H1 (cell line): Measurements from ENCODE around the gene PLD2. TPM values are rescaled to one million over a fixed set of nuclear protein-coding genes. Genes with fewer than 3 reads are reported as not detected.
A peak's percentile ranks its signal among the peaks of the same experiment; 100 is the strongest.

Experiments used
- CTCF ChIA-PET: fragments of 300-600 bp; sonication (Branson Sonifier 250); formaldehyde crosslinking; loops from one replicate; lab custom pipeline; 2021; ENCODE audit not compliant: partially characterized antibody; lab: Charles Lee
- POLR2A ChIA-PET: fragments of 300-600 bp; sonication (Branson Sonifier 250); formaldehyde crosslinking; loops from one replicate; lab custom pipeline; 2021; ENCODE audit warnings: inconsistent platforms; ENCODE audit not compliant: partially characterized antibody; lab: Charles Lee
- DNase-seq, 2 experiments: peaks; one replicate each; pipeline versions ENCODE4 v3.0.0 to v3.0.0-alpha.2; 2010 to 2022; ENCODE audit warnings: low spot score in 2 of 2, low read depth in 1 of 2, mixed read lengths in 1 of 2
- FAIRE-seq: peaks from 2 replicates; lab custom pipeline; 2011; peaks lifted over from hg19 to GRCh38; lab: Jason Lieb, UNC
- H2AFZ ChIP-seq: 2 replicates; pipeline ENCODE4 v1.8.1; 2012; ENCODE audit warnings: low read length, inconsistent platforms
- H2AK5ac ChIP-seq: 2 replicates; pipeline ENCODE4 v1.6.1; 2013; ENCODE audit warnings: low read depth, low read length
- H2BK120ac ChIP-seq: replicated peaks from 2 replicates; pipeline ENCODE3; 2013; ENCODE audit warnings: low read depth, low read length, inconsistent platforms
- H2BK12ac ChIP-seq: 2 replicates; pipeline ENCODE4 v1.6.1; 2013; ENCODE audit warnings: low read depth, low read length
- H2BK15ac ChIP-seq: 2 replicates; pipeline ENCODE4 v1.6.1; 2013; ENCODE audit warnings: low read length
- H2BK20ac ChIP-seq: 2 replicates; pipeline ENCODE4 v1.6.1; 2013; ENCODE audit warnings: low read length
- H2BK5ac ChIP-seq: 2 replicates; pipeline ENCODE4 v1.6.1; 2013; ENCODE audit warnings: low read depth, low read length
- H3K14ac ChIP-seq: 2 replicates; pipeline ENCODE4 v1.6.1; 2013; ENCODE audit warnings: inconsistent platforms; ENCODE audit not compliant: insufficient read length
- H3K18ac ChIP-seq: 2 replicates; pipeline ENCODE4 v1.6.1; 2013; ENCODE audit warnings: low read length; ENCODE audit errors: extremely low read depth
- H3K23ac ChIP-seq: 2 replicates; pipeline ENCODE4 v1.6.1; 2013; ENCODE audit warnings: inconsistent platforms; ENCODE audit not compliant: insufficient read length
- H3K23me2 ChIP-seq: 2 replicates; pipeline ENCODE4 v1.6.1; 2013; ENCODE audit warnings: low read depth, low read length
- H3K27ac ChIP-seq: 2 replicates; pipeline ENCODE4 v1.6.1; 2011; ENCODE audit warnings: low read depth, low read length, inconsistent platforms
- H3K27me3 ChIP-seq, 4 experiments: replicated peaks in 1 of 4; 1 replicate in 1 of 4; 2 replicates in 3 of 4; pipeline versions ENCODE4 v1.6.1 to v1.8.1; 2011 to 2013; ENCODE audit warnings: low read length in 3 of 4, mild to moderate bottlenecking in 3 of 4, inconsistent platforms in 2 of 4, mixed read lengths in 2 of 4, moderate library complexity in 1 of 4; ENCODE audit not compliant: control insufficient read depth in 3 of 4, insufficient read depth in 3 of 4; ENCODE audit errors: extremely low read depth in 1 of 4
- H3K36me3 ChIP-seq, 4 experiments: 2 replicates each; pipeline versions ENCODE4 v1.6.1 to v1.8.1; 2011 to 2013; ENCODE audit warnings: mild to moderate bottlenecking in 4 of 4, low read length in 3 of 4, moderate library complexity in 2 of 4, control low read depth in 1 of 4, inconsistent platforms in 1 of 4; ENCODE audit not compliant: insufficient read depth in 4 of 4, control insufficient read depth in 2 of 4
- H3K4ac ChIP-seq: replicated peaks from 2 replicates; pipeline ENCODE3; 2013; ENCODE audit warnings: low read length, low read depth, mixed read lengths, inconsistent platforms; ENCODE audit not compliant: insufficient read length
- H3K4me1 ChIP-seq, 4 experiments: replicated peaks in 1 of 4; 1 replicate in 1 of 4; 2 replicates in 3 of 4; pipeline versions ENCODE4 v1.6.1 to v1.8.1; 2011 to 2013; ENCODE audit warnings: low read length in 3 of 4, inconsistent platforms in 2 of 4, mixed read lengths in 1 of 4; ENCODE audit not compliant: insufficient read depth in 4 of 4, control insufficient read depth in 3 of 4
- H3K4me2 ChIP-seq, 2 experiments: 2 replicates each; pipeline versions ENCODE4 v1.6.1 to v1.8.1; 2011 to 2013; ENCODE audit warnings: low read depth in 2 of 2, low read length in 2 of 2, control low read depth in 1 of 2, inconsistent platforms in 1 of 2, mild to moderate bottlenecking in 1 of 2; ENCODE audit not compliant: insufficient read depth in 1 of 2
- H3K4me3 ChIP-seq, 4 experiments: fragments of 200-600, 300-600 bp in 1 of 4; sonication (generic), shearing (Covaris generic), sonication (Bioruptor Twin) in 1 of 4; 2 replicates each; pipeline versions ENCODE4 v1.5.1 to v1.8.1; 2011 to 2016; ENCODE audit warnings: low read length in 4 of 4, low read depth in 3 of 4, control low read depth in 2 of 4, inconsistent platforms in 2 of 4, mild to moderate bottlenecking in 2 of 4, mixed read lengths in 1 of 4, moderate library complexity in 1 of 4; ENCODE audit not compliant: insufficient read depth in 2 of 4; ENCODE audit errors: extremely low read depth in 1 of 4
- H3K56ac ChIP-seq: replicated peaks from 2 replicates; pipeline ENCODE3; 2013; ENCODE audit warnings: low read depth, mild to moderate bottlenecking, mixed read lengths, low read length, inconsistent platforms; ENCODE audit not compliant: insufficient read length
- H3K79me1 ChIP-seq: 2 replicates; pipeline ENCODE4 v1.6.1; 2013; ENCODE audit warnings: low read depth, low read length, control low read depth
- H3K79me2 ChIP-seq, 2 experiments: 2 replicates each; pipeline versions ENCODE4 v1.6.1 to v1.8.1; 2012 to 2013; ENCODE audit warnings: low read length in 2 of 2, mild to moderate bottlenecking in 2 of 2, inconsistent platforms in 1 of 2; ENCODE audit not compliant: insufficient read depth in 2 of 2, control insufficient read depth in 1 of 2
- H3K9ac ChIP-seq, 4 experiments: replicated peaks in 1 of 4; 1 replicate in 1 of 4; 2 replicates in 3 of 4; pipeline versions ENCODE4 v1.6.1 to v1.8.1; 2011 to 2013; ENCODE audit warnings: low read depth in 3 of 4, low read length in 3 of 4, control low read depth in 2 of 4, mild to moderate bottlenecking in 2 of 4, moderate library complexity in 2 of 4, inconsistent platforms in 1 of 4; ENCODE audit errors: extremely low read depth in 1 of 4
- H3K9me3 ChIP-seq, 2 experiments: 2 replicates each; pipeline versions ENCODE4 v1.6.1 to v1.8.1; 2012 to 2013; ENCODE audit warnings: mild to moderate bottlenecking in 2 of 2, moderate library complexity in 2 of 2, control low read depth in 1 of 2, inconsistent platforms in 1 of 2, low read depth in 1 of 2, low read length in 1 of 2, mixed read lengths in 1 of 2; ENCODE audit not compliant: insufficient read depth in 2 of 2
- H4K20me1 ChIP-seq, 2 experiments: replicated peaks in 1 of 2; 2 replicates each; pipeline versions ENCODE3 to v1.8.1; 2011 to 2013; ENCODE audit warnings: inconsistent platforms in 2 of 2, low read length in 2 of 2, mild to moderate bottlenecking in 1 of 2; ENCODE audit not compliant: insufficient read depth in 2 of 2, control insufficient read depth in 1 of 2
- H4K5ac ChIP-seq: 2 replicates; pipeline ENCODE4 v1.6.1; 2013; ENCODE audit warnings: low read length, low read depth, mixed read lengths, inconsistent platforms; ENCODE audit not compliant: insufficient read length
- H4K8ac ChIP-seq: 2 replicates; pipeline ENCODE4 v1.8.0; 2013; ENCODE audit warnings: mild to moderate bottlenecking, moderate library complexity, low read length, inconsistent platforms; ENCODE audit not compliant: insufficient read depth; ENCODE audit errors: extremely low read depth
- H4K91ac ChIP-seq: replicated peaks from 2 replicates; pipeline ENCODE3; 2013; ENCODE audit warnings: low read length, mixed read lengths, inconsistent platforms; ENCODE audit not compliant: insufficient read length
- BACH1 ChIP-seq: IDR thresholded peaks from 2 replicates; pipeline ENCODE4 v1.6.1; 2012; ENCODE audit warnings: low read length, improper control_type of control experiment
- CHD2 ChIP-seq: IDR thresholded peaks from 2 replicates; pipeline ENCODE4 v1.6.1; 2012; ENCODE audit warnings: low read length, improper control_type of control experiment
- CTBP2 ChIP-seq: IDR thresholded peaks from 2 replicates; pipeline ENCODE4 v1.7.0; 2011; ENCODE audit warnings: borderline replicate concordance, mild to moderate bottlenecking, moderate library complexity, mixed read lengths, low read length; ENCODE audit not compliant: insufficient read depth, insufficient read length
- EGR1 ChIP-seq: IDR thresholded peaks from 2 replicates; pipeline ENCODE4 v1.6.1; 2011; ENCODE audit warnings: low read depth, low read length, borderline replicate concordance
- GTF2F1 ChIP-seq: IDR thresholded peaks from 2 replicates; pipeline ENCODE4 v1.6.1; 2012; ENCODE audit warnings: low read depth, low read length, improper control_type of control experiment, borderline replicate concordance
- HDAC6 ChIP-seq: IDR thresholded peaks from one replicate; pipeline ENCODE4 v1.7.1; 2012; ENCODE audit warnings: low read depth, mild to moderate bottlenecking, inconsistent platforms, low read length, moderate library complexity
- KDM1A ChIP-seq: fragments of 200-600, 300-600 bp; sonication (generic); IDR thresholded peaks from 2 replicates; pipeline ENCODE4 v1.7.1; 2016; ENCODE audit warnings: mild to moderate bottlenecking, low read length, borderline replicate concordance
- NRF1 ChIP-seq: IDR thresholded peaks from 2 replicates; pipeline ENCODE4 v1.6.1; 2011; ENCODE audit warnings: mild to moderate bottlenecking, low read depth, low read length, improper control_type of control experiment
- RNF2 ChIP-seq: fragments of 200-900, 300-1000 bp; sonication (generic); IDR thresholded peaks from 2 replicates; pipeline ENCODE4 v1.7.1; 2016; ENCODE audit warnings: borderline replicate concordance, low read depth, mild to moderate bottlenecking, antibody characterized with exemption, low read length; ENCODE audit not compliant: poor library complexity, severe bottlenecking; ENCODE audit errors: missing control alignments
- YY1 ChIP-seq: IDR thresholded peaks from 2 replicates; pipeline ENCODE4 v1.6.1; 2011; ENCODE audit warnings: low read depth, mild to moderate bottlenecking, low read length
- WGBS, 2 experiments: shearing (Covaris generic) in 1 of 2; methylation state at CpG; one replicate each; pipeline versions ENCODE4 v1.1.6 to v1.1.7; 2013 to 2015; ENCODE audit warnings: low lambda C conversion rate in 2 of 2, mixed read lengths in 2 of 2, inconsistent platforms in 1 of 2, low coverage in 1 of 2, missing lambda C conversion rate in 1 of 2; ENCODE audit not compliant: insufficient replicate concordance in 2 of 2, insufficient coverage in 1 of 2, insufficient read length in 1 of 2; ENCODE audit errors: extremely low coverage in 1 of 2, missing lambda C conversion rate in 1 of 2; 5-methylcytosine and 5-hydroxymethylcytosine counted together
- polyA plus RNA-seq, 7 experiments: library from polyadenylated mRNA; depleted of rRNA in 3 of 7; stranded (reverse) in 5 of 7; unstranded in 2 of 7; fragments of >200 nt in 5 of 7; fragments of 200-250 nt in 2 of 7; gene quantifications; 1 replicate in 5 of 7; 2 replicates in 1 of 7; 4 replicates in 1 of 7; pipeline versions ENCODE4 v1.2.1 to v1.2.3, GENCODE V29; 2011 to 2013; ENCODE audit warnings: missing spikeins in 2 of 7, mixed read lengths in 2 of 7
- total RNA-seq: library from RNA; stranded (reverse); fragmentation: NEBNext Ultra II Directional; extraction: Animal tissue kit (Norgen Biotek cat#: 25700); gene quantifications from 2 replicates; pipeline ENCODE4 v1.2.1, GENCODE V29; 2021

The PLD2 gene
- total and polyA plus RNA-seq, 2 of the 8 experiments (the other 6 are each of a cell fraction or from before 2014, with no cell fraction given), result 44.3 to 48.4 TPM

- ChIA-PET POLR2A (interaction anchor here (0.8 to 1.4 kb wide), 7 partner anchors 11 to 124 kb away, joined by 3 to 4 read pairs (median 3); partner anchors contain the start of genes PFN1 and PLD2), CTCF (interaction anchor here (0.9 to 1.9 kb wide), 7 partner anchors 8 to 49 kb away, joined by 3 to 5 read pairs (median 3); no protein-coding TSS in a partner anchor)
- TF ChIP-seq KDM1A (no peak), EGR1 (no peak), YY1 (no peak), NRF1 (peak; percentile 89), GTF2F1 (no peak), CHD2 (0 out of 2 replicates have a peak, but pooled peaks have one; percentile 56), CTBP2 (no peak), HDAC6 (no peak), RNF2 (no peak), BACH1 (peak; percentile 82)
These were observed 26.4 kb downstream of the PLD2 start, which contains the start of gene MINK1 for GRCh38 chr17:4833178-4833940. TSS of gene MINK1 (plus strand) at chr17:4833340. CDS start at chr17:4833584, 244 bp downstream.

More at GRCh38 chr17:4833178-4833940, 26.4 kb downstream of the PLD2 start, which contains the start of gene MINK1:
- Histone ChIP-seq H3K4ac (peak within 1 kb of the TSS; percentile 69), H3K23ac (no peak within 1 kb of the TSS), H3K27me3 (no peaks in the 10 kb centered on the region), H3K9ac (peak within 1 kb of the TSS in 3 of 4 experiments; percentile 45 to 64 (median 56); a peak in 6 of 7 replicates), H3K56ac (peak within 1 kb of the TSS; percentile 82), H2BK5ac (peak within 1 kb of the TSS; percentile 61), H3K4me2 (peak within 1 kb of the TSS; percentile 89 to 99), H4K91ac (peak within 1 kb of the TSS; percentile 75), H3K79me1 (peaks cover 4% of the 10 kb centered on the region), H3K36me3 (peaks cover 0 to 7% (median under 1%) of the 10 kb centered on the region in 4 experiments; a peak in 1 of 8 replicates), H3K79me2 (peaks cover 0 to 45% of the 10 kb centered on the region in 2 experiments; a peak in 3 of 4 replicates), H3K23me2 (peaks cover 6% of the 10 kb centered on the region), H3K4me3 (peak within 1 kb of the TSS; percentile 64 to 85 (median 72)), H3K9me3 (no peaks in the 10 kb centered on the region), H4K5ac (peak within 1 kb of the TSS; percentile 83), H2BK20ac (no peak within 1 kb of the TSS), H4K20me1 (peaks cover 0 to 4% of the 10 kb centered on the region in 2 experiments), H3K4me1 (peaks cover 0 to 7% (median 6%) of the 10 kb centered on the region in 4 experiments; a peak in 5 of 7 replicates), H2AK5ac (no peak within 1 kb of the TSS), H2BK15ac (no peak within 1 kb of the TSS), H2BK120ac (no peak within 1 kb of the TSS), H4K8ac (peak within 1 kb of the TSS; percentile 91), H3K14ac (no peak within 1 kb of the TSS), H3K18ac (peak within 1 kb of the TSS; percentile 71), H3K27ac (no peak within 1 kb of the TSS), H2AFZ (no peak within 1 kb of the TSS; the same call in 1 of the 2 replicates), H2BK12ac (peak within 1 kb of the TSS; percentile 78; the same call in 1 of the 2 replicates)
- FAIRE-seq (no peak), DNase-seq (peak; percentile 64 to 84)
- 1% methylated on average over 34 of the region's 91 CpGs; no CpG with 5 or more reads in 1 of the 2 experiments for WGBS, 2 experiments
